AG04449 (cell line): ENCODE data around the gene PLEKHN1.

Experiments used
- CTCF ChIA-PET: fragments of 350-600 bp; formaldehyde crosslinking; extraction: SDS; loops from one replicate; lab custom pipeline; 2021; ENCODE audit warnings: antibody characterized with exemption; lab: Yijun Ruan, JAX
- POLR2A ChIA-PET: fragments of 400-600, 350-600 bp; formaldehyde crosslinking; extraction: SDS; loops from one replicate; lab custom pipeline; 2020; ENCODE audit warnings: antibody characterized with exemption, inconsistent platforms; lab: Yijun Ruan, JAX
- DNase-seq: peaks from one replicate; pipeline ENCODE4 v3.0.0-alpha.2; 2010; ENCODE audit warnings: low read depth, low spot score
- H3K4me3 ChIP-seq: 2 replicates; pipeline ENCODE4 v1.5.1; 2011; ENCODE audit warnings: low read depth, mild to moderate bottlenecking, control low read depth, low read length
- TF ChIP-seq, protein P1 (sequence below): IDR thresholded peaks from one replicate; pipeline ENCODE4 v1.5.1; 2011; ENCODE audit warnings: mild to moderate bottlenecking, moderate library complexity, low read length, control low read depth, inconsistent platforms; ENCODE audit not compliant: insufficient read depth; ENCODE audit errors: missing control alignments

The PLEKHN1 gene

DNA sequence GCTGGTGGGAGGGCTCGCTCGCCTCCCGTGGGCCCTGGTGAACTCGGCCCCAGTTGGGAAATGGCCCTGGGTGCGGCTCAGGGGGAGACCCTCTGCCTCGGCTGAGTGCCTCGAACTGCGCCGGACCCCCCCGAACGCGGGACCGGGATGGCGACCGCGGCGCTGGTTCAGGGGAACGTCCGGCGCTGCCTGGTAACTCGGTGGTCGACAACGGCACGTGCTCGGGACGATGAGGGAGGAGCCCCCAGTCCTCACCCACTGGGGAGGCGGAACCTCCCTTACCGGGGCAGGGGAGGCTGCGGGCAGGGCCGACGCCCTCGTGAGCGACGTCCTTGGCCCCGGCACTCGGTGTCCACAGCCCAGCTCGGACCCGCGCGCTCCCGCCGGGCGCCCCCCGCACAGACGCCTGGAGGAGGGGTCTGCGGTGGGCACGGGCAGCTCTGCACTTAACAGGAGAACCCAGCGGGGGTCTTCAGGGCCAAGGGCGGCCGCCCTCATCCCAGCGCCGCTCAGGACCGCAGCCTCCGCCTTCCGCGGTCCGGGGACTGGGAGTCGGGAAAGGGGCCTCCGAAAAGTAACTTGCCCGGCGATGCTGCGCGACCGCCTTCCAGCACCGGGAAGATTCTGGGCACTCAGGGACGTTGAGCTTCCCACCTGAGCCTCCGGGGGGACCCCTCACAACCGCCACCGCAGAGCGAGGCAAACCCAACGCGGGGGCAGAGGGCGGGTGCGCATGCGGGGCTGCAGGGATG lies 31.9 kb downstream of the PLEKHN1 start:
- DNase-seq: no peak
- ChIA-PET POLR2A (interaction anchor here (0.7 kb wide), 1 partner anchor 362 kb away, joined by 3 read pairs; no protein-coding TSS in a partner anchor), CTCF (interaction anchor here (1.4 to 9.5 kb wide), 4 partner anchors 15 to 66 kb away, joined by 3 to 101 read pairs (median 4); partner anchors contain the start of genes PERM1 and PLEKHN1)
- TF ChIP-seq, protein P1, sequence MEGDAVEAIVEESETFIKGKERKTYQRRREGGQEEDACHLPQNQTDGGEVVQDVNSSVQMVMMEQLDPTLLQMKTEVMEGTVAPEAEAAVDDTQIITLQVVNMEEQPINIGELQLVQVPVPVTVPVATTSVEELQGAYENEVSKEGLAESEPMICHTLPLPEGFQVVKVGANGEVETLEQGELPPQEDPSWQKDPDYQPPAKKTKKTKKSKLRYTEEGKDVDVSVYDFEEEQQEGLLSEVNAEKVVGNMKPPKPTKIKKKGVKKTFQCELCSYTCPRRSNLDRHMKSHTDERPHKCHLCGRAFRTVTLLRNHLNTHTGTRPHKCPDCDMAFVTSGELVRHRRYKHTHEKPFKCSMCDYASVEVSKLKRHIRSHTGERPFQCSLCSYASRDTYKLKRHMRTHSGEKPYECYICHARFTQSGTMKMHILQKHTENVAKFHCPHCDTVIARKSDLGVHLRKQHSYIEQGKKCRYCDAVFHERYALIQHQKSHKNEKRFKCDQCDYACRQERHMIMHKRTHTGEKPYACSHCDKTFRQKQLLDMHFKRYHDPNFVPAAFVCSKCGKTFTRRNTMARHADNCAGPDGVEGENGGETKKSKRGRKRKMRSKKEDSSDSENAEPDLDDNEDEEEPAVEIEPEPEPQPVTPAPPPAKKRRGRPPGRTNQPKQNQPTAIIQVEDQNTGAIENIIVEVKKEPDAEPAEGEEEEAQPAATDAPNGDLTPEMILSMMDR: no peak
- H3K4me3 ChIP-seq: peak overlapping the region; percentile 30

DNA sequence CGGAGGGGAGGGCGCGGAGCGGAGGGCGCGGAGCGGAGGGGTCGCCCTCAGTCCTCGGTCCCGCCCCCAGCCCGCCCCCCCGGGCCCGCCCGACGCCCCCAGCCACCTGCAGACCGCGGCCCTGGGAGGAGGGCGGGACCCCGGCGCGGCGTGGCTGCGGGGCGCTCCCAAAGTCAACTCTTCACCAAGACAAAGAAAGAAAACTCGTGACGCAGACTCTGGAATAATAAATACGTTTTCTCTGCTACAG lies 32.4 kb downstream of the PLEKHN1 start:
- no peak for DNase-seq
- TF ChIP-seq, protein P1: no peak
- peak overlapping the region; percentile 73 for H3K4me3 ChIP-seq
- ChIA-PET POLR2A (no interaction called here), CTCF (interaction anchor here (1.4 to 9.5 kb wide), 2 partner anchors 16 to 32 kb away, joined by 3 to 101 read pairs; partner anchors contain the start of genes PERM1 and PLEKHN1)

DNA sequence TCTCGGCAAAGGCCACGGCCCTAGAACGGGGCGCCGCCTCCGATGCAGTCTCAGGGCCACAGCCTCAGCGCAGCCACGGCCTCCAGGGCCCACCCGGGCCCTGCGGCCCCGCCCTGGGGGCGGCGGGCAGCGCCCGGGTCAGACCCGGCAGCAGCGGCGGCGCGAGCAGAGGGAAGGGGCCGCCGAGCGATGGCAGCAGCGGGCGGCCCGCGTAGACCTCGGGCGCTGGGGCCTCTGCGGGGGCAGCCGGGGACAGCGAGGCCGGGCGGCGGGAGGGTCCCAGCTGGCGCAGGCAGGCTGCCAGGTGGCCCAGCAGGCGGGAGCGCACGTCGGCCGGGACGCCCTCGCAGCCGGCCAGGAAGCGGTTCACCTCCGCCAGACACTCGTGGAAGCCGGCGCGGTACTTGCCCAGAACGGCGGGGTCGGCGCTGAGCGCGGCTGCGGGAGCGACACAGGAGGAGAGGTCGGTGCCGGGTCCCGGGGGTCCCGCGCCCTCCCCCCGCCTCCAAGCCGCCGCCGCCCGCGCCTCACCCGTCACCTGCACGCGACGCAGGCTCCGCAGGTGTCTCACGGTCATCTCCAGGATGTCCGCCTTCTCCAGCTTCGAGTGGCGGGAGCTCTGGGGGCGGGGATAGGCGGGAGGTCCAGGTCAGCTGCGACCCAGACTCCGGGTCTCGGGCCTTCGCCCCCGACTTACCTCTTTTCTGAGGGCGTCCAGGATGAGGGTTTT lies 32.9 kb downstream of the PLEKHN1 start:
- POLR2A ChIA-PET: interaction anchor here (1.4 kb wide), 1 partner anchor 15 kb away, joined by 9 read pairs; the partner anchor contains the start of gene ISG15
- peak overlapping the region; percentile 73 for H3K4me3 ChIP-seq
- TF ChIP-seq, protein P1: peak; percentile 6
- DNase-seq: no peak
- CTCF ChIA-PET: interaction anchor here (9.5 kb wide), 1 partner anchor 16 kb away, joined by 101 read pairs; the partner anchor contains the start of gene PERM1

DNA sequence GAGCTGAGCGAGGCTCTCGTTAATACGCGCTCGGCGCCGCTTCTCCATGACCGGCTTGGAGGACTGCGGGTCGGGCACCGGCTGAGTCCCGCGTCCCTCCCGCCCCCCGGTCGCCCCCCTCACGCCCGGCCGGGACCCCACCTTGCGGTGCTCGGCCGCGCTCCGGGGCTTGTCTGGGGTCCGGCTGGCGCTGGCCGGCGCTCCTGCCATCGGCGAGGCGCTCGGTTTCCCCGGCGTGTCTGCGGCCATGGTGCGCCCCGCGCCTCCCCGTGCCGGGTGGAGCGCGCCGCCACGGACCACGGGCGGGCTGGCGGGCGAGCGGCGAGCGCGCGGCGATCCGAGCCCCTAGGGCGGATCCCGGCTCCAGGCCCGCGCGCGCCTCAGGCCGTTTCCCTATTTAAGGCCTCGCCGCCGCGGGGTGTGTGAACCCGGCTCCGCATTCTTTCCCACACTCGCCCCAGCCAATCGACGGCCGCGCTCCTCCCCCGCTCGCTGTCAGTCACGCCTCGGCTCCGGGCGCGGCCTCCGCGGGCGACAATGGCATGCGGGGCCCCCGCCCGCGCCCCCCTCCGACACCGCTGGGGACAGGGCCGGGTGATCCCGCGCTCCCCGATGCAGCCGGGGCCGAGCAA lies 33.6 kb downstream of the PLEKHN1 start, which contains the start of gene HES4:
Gene HES4 (minus strand): TSS at position 373 of the 632 bp plus-strand sequence. CDS start 124 bp downstream, at position 249.
- POLR2A ChIA-PET: interaction anchor here (1.4 kb wide), 1 partner anchor 14 kb away, joined by 9 read pairs; the partner anchor contains the start of gene ISG15
- peak; percentile 51 for DNase-seq
- TF ChIP-seq, protein P1: no peak
- CTCF ChIA-PET: interaction anchor here (3.1 to 9.5 kb wide), 2 partner anchors 17 to 23 kb away, joined by 20 to 101 read pairs; partner anchors contain the start of gene PERM1
- H3K4me3 ChIP-seq: peak within 1 kb of the TSS; percentile 73

DNA sequence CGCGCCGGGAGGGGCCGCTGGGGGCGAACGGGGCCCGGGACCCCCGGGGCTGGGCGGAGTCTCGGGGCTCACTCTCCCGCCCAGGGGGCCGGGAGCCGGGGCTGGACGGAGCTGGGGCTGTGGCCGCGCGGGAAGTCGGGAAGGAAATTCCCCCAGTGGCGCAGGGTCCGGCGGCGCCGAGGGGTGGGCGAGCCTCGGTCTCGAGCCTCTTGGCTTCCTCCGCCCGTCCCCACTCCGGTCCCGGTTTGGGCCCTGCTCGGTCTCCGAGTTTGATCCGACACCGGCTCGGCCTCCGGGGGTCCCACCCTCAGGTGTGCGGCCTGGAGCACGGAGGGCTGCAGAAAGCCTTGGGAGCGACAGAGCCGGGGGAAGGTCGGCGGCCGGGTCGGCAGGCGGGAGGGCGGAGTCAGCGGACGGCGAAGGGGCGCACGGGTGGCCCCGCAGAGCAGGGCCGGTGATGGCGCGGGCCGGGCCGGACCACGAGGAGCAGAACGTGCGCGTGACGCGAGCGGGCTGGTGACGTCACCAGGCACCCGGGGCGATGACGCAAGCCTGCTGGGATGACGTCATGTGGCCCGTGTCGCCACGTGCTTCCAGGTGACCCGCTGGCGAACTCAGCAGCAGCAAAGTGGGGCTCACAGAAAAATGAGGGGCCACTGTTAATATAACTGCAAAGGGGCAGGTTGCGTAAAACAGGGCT lies 34.2 kb downstream of the PLEKHN1 start:
- TF ChIP-seq, protein P1: no peak
- peak; percentile 44 for DNase-seq
- peak overlapping the region; percentile 73 for H3K4me3 ChIP-seq
- ChIA-PET CTCF (interaction anchor here (0.7 to 9.5 kb wide), 7 partner anchors 8 to 95 kb away, joined by 3 to 111 read pairs (median 11); partner anchors contain the start of genes ISG15 and PERM1), POLR2A (interaction anchor here (1.4 kb wide), 1 partner anchor 13 kb away, joined by 9 read pairs; the partner anchor contains the start of gene ISG15)
